ENCODE data around the gene XRCC5. TPM values are rescaled to one million over a fixed set of nuclear protein-coding genes. Genes with fewer than 3 reads are reported as not detected.

Gene XRCC5
- total RNA-seq, 3 donors from 2014 or later, result 169 to 207 (median 175) TPM

GRCh38 chr2:216090369-216090786 lies 18.8 kb upstream of the XRCC5 start:
- intact Hi-C loops (cut with DNase I, micrococcal nuclease), result no loop called here
- Histone ChIP-seq H3K4me1 (ENCODE audit: low read depth) (no peaks in the 10 kb centered on the region), H3K4me3 (no peak overlapping the region), H3K9me3 (no peaks in the 10 kb centered on the region), H3K36me3 (ENCODE audit: low read depth) (no peaks in the 10 kb centered on the region)
- ATAC-seq (peak; percentile 28), DNase-seq (no peak)
- no peak for TF ChIP-seq CTCF (IDR thresholded peaks at IDR 0.05)

GRCh38 chr2:216092646-216093045 lies 16.5 kb upstream of the XRCC5 start:
- intact Hi-C loops (cut with DNase I, micrococcal nuclease), result no loop called here
- Histone ChIP-seq H3K4me1 (ENCODE audit: low read depth) (no peaks in the 10 kb centered on the region), H3K4me3 (no peak overlapping the region), H3K36me3 (ENCODE audit: low read depth) (no peaks in the 10 kb centered on the region), H3K9me3 (no peaks in the 10 kb centered on the region)
- ATAC-seq (no peak), DNase-seq (no peak)
- no peak for TF ChIP-seq CTCF (IDR thresholded peaks at IDR 0.05)

DNA sequence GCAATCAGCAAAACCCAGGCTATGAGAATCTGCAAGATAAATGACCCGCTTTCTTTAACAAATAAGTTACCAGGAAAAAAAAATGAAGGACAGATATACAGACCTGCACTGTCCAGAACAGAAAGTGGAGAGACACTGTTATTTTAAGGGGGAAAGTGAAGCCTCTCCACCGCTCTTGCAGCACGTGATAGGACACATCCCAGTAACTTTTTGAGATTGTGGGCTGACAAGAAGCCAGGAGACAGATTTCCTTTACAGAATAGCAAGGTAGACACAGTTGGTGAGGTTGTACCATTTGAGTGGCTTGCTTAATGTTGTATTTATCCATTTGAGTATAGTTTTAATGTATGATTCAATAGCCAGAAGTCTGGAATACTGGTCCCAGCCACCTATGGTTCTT lies 14.4 kb upstream of the XRCC5 start:
- TF ChIP-seq CTCF (IDR thresholded peaks at IDR 0.05), result no peak
- ATAC-seq (no peak), DNase-seq (no peak)
- H3K4me1 ChIP-seq (ENCODE audit: low read depth), result no peaks in the 10 kb centered on the region
- intact Hi-C loops (cut with DNase I, micrococcal nuclease), result no loop called here
- H3K9me3 ChIP-seq, result no peaks in the 10 kb centered on the region
- no peak overlapping the region for H3K4me3 ChIP-seq
- no peaks in the 10 kb centered on the region for H3K36me3 ChIP-seq (ENCODE audit: low read depth)

DNA sequence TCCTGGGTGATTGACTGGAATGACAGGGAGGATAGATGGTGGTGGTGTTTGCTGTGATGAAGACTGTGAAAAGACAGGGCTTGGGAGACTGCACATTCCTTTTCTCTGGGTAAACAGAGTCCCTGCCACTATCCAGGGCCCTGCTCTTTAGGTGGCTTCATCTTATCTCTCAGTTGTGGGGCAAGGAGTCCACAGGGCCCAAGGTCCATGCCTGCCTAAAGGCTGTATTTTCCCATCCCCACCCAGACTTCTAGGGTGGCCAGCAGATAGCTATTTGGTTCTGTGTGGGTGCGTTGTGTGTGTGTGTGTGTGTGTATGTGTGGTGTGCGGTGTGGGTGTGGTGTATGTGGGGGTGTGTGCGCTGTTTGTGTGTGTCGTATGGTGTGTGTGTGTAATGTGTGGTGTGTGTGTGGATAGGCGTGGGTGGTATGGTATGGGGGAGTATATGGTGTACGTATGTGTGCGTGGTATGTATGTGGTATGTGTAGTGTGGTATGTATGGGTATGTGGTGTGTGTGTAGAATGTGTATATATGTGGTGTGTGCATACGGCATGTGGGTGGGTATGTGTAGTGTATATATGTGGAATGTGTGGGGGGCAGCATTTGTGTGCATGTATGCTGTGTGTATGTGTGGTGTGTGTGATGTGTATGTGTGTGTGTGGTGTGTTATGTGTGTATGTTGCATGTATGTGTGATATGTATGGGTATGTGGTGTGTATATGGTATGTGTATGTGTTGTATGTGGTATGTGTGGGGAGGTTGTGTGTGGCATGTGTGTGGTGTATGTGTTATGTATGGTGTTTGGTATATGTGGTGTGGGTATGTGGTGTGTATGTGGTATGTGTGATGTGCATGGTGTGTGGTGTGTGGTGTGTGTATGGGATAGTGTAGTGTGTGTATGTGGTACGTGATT lies 10.5 kb upstream of the XRCC5 start:
- ATAC-seq, result no peak
- no peak for DNase-seq
- Histone ChIP-seq H3K36me3 (ENCODE audit: low read depth) (no peaks in the 10 kb centered on the region), H3K4me3 (no peak overlapping the region), H3K9me3 (no peaks in the 10 kb centered on the region), H3K4me1 (ENCODE audit: low read depth) (no peaks in the 10 kb centered on the region)
- intact Hi-C loops (cut with DNase I, micrococcal nuclease), result no loop called here
- TF ChIP-seq CTCF (IDR thresholded peaks at IDR 0.05), result no peak

DNA sequence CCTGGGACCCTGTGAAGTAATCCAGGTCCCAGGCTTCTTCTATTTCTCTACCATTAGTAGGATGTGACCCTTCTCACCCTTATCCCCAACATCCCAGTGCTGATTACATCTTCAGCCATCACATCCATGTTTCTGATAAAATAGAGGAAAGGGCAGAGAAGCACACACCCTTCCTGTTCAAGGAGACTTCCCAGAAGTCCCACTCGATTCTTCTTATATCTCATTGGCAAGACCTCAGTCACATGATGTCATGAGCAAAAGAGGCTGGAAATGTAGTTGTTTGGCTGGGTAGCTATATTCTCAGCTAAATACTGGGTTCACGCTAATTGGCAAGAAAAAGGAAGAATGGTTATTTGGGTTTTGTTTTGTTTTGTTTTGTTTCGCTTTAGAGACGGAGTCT lies 8.0 kb upstream of the XRCC5 start:
- H3K4me1 ChIP-seq (ENCODE audit: low read depth), result no peaks in the 10 kb centered on the region
- no peaks in the 10 kb centered on the region for H3K9me3 ChIP-seq
- no peaks in the 10 kb centered on the region for H3K36me3 ChIP-seq (ENCODE audit: low read depth)
- ATAC-seq (no peak), DNase-seq (no peak)
- no peak for TF ChIP-seq CTCF (IDR thresholded peaks at IDR 0.05)
- intact Hi-C loops (cut with DNase I, micrococcal nuclease), result no loop called here
- H3K4me3 ChIP-seq, result no peak overlapping the region

Measured in mucosa of descending colon (tissue), 3 donors.